NCI-H69 (cell line): Measurements from ENCODE around the gene GPN1.
"Not testable (repeated sequence)": the region's sequence is repeated elsewhere in the genome, so short reads cannot be mapped to it uniquely, and the experiment has no call there.

Source experiments
- DNase-seq: peaks from one replicate; lab custom pipeline; 2025; lab: John Stamatoyannopoulos, UW

Gene GPN1

DNA sequence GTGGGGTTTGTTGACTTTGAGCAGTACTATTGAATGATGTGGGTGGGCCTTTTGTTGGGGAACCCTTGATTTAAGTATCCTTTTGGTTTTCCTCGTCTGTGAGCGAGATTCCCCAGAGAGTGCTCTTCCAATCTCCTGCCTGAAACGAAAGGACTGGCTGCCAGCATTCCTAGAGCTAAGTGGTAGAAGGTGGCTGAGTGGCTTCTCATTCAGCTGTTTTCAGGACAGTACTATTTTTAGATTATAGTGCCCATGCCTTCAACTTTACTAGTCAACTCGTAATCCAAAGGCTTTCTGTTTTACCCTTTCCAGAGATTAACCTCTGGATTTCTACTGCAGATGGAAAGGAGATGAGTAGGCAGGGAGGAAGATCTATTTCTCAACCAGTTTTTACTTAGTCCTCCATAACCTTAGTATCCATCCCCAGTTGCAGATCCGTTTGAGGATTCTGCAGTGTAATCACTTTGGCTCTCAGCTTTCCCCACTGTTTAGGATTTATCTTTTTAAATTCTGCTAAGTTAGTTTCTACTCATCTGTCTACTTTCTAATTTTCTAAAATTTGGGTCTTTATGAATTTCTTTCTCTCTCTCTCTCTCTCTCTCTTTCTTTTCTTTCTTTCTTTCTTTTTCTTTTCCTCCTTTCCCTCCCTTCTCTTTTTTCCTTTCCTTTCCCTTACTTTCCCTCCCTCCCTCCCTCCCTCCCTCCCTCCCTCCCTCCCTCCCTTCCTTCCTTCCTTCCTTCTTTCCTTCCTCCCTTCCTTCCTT, 44.1 kb downstream of the GPN1 start:
- no peak for DNase-seq

DNA sequence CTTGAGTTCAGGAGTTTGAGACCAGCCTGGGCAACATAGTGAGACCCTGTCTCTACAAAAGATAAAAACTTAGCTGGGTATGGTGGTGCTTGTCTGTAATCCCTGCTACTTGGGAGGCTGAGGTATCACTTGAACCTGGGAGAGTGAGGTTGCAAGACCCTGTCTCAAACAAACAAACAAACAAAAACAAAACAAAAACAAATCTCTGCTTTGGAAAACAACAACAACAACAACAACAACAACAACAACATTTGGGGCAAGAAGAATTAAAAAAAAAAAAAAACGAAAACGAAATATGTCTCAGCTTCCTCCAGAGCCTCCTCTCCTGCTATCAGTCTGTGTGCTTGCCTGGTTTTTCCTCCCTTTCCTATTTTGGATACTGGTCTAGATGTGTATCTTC, 51.7 kb downstream of the GPN1 start:
- no peak for DNase-seq

DNA sequence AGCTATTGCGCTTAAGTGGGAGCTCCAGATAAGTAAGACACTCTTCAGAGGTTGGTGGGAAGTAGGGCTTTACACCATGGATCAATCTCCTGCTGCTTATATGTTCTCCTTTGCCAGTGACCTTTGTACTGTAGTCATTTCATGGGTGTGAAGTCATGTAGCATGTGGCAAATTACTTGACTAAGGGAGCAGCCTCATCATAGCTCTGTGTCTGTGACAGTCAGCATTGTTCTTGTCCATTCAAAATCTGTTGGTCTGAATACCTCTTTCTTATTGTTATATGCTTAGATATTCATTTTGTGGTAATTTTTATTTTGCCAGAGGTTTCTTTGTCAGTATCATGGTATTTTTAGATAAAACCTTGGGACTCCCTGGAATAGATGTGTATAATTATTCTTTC, 53.0 kb downstream of the GPN1 start:
- no peak for DNase-seq

DNA sequence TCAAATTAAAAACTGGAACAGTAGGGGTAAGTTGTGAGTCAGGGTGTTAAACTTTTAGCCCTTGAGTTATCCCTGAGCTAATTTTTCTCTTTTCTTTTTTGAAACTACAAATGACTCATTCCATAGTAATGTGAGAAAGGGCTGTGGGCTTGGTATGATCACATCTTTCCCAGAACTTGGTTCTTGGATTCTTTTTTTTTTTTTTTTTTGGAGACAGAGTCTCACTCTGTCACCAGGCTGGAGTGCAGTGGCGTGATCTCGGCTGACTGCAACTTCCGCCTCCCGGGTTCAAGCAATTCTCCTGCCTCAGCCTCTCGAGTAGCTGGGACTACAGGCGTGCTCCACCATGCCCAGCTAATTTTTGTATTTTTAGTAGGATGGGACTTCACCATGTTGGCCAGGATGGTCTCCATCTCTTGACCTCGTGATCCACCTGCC, 53.5 kb downstream of the GPN1 start:
- DNase-seq = not testable (repeated sequence)

DNA sequence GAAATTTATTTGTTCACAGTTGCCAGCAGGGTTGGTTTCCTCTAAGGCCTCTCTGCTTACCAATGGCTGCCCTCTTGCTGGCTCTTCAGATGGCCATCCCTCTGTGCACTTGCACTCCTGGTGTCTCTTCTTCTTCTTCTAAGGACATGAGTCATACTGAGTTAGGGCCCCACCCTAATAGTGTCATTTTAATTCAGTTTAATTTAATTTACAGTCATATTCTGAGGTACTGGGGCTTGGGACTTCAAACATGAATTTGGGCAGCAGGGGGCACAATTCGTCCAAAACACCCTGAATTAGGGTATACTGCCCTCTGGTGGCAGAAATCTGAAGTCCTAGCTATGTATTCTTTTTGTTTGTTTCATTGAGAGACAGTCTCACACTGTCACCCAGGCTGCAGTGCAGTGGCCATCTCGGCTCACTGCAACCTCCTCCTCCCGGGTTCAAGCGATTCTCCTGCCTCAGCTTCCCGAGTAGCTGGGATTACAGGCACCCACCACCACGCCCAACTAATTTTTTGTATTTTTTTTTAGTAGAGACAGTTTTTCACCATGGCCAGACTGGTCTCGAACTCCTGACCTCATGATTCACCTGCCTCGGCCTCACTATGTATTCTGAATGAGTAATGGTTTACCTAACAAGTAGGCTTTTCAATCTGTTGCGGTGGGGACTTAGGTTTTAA, 54.7 kb downstream of the GPN1 start:
- peak; percentile 83 for DNase-seq

DNA sequence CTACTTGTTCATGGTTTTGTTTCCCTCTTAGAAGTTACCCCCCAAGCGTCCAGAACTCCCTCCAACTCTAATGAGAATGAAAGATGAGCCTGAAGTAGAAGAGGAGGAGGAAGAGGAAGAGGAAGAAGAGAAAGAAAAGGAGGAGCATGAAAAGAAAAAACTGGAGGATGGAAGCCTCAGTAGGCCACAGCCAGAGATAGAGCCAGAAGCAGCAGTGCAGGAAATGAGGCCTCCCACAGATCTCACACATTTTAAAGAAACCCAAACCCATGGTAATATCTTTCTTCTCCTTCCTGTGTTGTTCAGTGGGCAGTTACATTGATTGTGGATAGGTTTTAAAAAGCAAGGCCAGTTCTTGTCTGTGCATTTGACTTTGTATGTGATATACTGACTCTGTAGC, 56.2 kb downstream of the GPN1 start:
- DNase-seq = not testable (repeated sequence)

DNA sequence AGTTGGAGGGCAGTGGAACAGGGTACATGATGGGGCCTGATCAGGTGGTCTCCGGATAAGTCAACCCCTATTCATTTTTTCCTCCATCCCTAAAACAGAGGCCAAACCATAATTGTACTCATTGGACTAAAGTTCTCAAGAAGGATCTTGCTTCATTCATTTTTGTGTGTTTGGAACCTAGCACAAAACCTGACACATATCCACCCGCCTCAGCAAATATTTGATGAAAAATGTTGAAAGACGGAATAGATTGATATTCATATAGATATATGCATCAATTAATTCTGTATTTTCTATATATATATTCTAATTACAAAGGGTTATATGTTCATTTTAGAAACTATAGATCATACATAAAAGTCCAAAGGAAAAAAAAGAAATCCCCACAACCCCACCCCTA, 56.7 kb downstream of the GPN1 start:
- no peak for DNase-seq

DNA sequence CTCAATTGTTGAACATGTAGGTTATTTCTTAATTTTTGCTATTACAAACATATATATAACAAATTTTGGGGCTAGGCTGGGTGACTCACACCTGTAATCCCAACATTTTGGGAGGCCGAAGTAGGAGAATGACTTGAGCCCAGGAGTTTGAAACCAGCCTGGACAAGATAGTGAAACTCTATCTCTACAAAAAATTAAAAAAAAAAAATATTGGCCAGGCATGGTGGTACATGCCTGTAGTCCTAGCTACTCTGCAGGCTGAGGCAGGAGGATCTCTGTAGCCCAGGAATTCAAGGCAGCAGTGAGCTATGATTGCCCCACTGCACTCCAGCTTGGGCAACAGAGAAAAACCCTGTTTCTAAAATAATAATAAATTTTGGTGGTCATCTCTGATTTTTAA, 58.4 kb downstream of the GPN1 start:
- no peak for DNase-seq

DNA sequence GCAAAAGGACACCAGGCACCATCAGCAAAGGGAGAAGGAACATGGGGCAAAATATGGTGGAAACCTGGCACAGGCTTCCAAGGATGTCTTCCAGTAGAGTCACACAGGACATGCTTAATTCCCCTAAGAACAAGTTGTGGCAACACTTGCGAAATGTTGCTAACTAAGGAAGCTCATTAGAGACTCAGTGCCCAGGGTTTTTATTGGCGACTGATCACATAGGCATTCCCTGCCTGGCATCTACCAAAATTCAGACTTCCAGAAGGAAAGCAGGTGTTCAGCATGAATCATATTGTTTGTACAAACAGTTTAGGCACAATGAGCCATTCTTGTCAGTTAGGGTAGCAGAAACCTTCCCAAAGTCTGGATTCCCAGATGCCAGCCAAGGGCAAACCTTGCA, 60.6 kb downstream of the GPN1 start:
- peak; percentile 75 for DNase-seq

DNA sequence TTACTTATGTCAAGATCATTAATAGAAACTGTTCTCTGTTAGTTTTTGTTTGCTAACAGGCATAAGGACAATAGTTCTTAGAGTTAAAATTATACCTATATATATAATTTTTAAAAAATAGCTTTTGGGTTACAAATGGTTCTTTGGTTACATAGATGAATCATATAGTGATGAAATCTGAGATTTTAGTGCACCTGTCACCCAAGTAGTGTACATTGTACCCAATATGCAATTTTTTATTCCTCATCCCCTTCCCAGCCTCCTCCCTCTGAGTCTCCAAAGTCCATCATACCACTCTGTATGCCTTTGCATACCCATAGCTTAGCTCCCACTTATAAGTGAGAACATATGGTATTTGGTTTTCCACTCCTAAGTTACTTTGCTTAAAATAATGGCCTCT, 61.2 kb downstream of the GPN1 start:
- peak; percentile 43 for DNase-seq

DNA sequence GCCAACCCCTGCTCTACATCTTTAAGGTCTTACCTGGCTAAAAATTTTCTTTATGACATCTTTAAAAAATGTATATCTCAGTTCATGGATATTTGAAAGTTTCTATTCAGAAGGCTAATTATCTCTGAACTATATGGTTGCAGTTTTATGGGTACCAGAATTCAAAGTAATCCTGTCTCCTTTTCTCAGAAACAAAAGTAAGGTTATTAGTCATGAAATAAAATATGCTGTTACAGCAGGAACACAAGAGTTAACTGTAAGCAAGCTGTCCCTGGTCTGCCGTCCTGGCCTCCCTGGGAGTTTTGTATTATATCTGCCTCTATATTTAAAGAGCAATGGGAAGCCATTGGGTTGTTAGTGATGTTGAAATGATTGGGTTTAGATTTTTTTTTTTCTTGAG, 68.8 kb downstream of the GPN1 start:
- no peak for DNase-seq
